H1 (cell line): Measurements from ENCODE around the gene UCMA. TPM values are rescaled to one million over a fixed set of nuclear protein-coding genes. Genes with fewer than 3 reads are reported as not detected.
A peak's percentile ranks its signal among the peaks of the same experiment; 100 is the strongest.

Experiments
- CTCF ChIA-PET: fragments of 300-600 bp; sonication (Branson Sonifier 250); formaldehyde crosslinking; loops from one replicate; lab custom pipeline; 2021; ENCODE audit not compliant: partially characterized antibody; lab: Charles Lee
- POLR2A ChIA-PET: fragments of 300-600 bp; sonication (Branson Sonifier 250); formaldehyde crosslinking; loops from one replicate; lab custom pipeline; 2021; ENCODE audit warnings: inconsistent platforms; ENCODE audit not compliant: partially characterized antibody; lab: Charles Lee
- DNase-seq, 2 experiments: peaks; one replicate each; pipeline versions ENCODE4 v3.0.0 to v3.0.0-alpha.2; 2010 to 2022; ENCODE audit warnings: low spot score in 2 of 2, low read depth in 1 of 2, mixed read lengths in 1 of 2
- FAIRE-seq: peaks from 2 replicates; lab custom pipeline; 2011; peaks lifted over from hg19 to GRCh38; lab: Jason Lieb, UNC
- H2AFZ ChIP-seq: 2 replicates; pipeline ENCODE4 v1.8.1; 2012; ENCODE audit warnings: low read length, inconsistent platforms
- H2AK5ac ChIP-seq: 2 replicates; pipeline ENCODE4 v1.6.1; 2013; ENCODE audit warnings: low read depth, low read length
- H2BK120ac ChIP-seq: replicated peaks from 2 replicates; pipeline ENCODE3; 2013; ENCODE audit warnings: low read depth, low read length, inconsistent platforms
- H2BK12ac ChIP-seq: 2 replicates; pipeline ENCODE4 v1.6.1; 2013; ENCODE audit warnings: low read depth, low read length
- H2BK15ac ChIP-seq: 2 replicates; pipeline ENCODE4 v1.6.1; 2013; ENCODE audit warnings: low read length
- H2BK20ac ChIP-seq: 2 replicates; pipeline ENCODE4 v1.6.1; 2013; ENCODE audit warnings: low read length
- H2BK5ac ChIP-seq: 2 replicates; pipeline ENCODE4 v1.6.1; 2013; ENCODE audit warnings: low read depth, low read length
- H3K14ac ChIP-seq: 2 replicates; pipeline ENCODE4 v1.6.1; 2013; ENCODE audit warnings: inconsistent platforms; ENCODE audit not compliant: insufficient read length
- H3K18ac ChIP-seq: 2 replicates; pipeline ENCODE4 v1.6.1; 2013; ENCODE audit warnings: low read length; ENCODE audit errors: extremely low read depth
- H3K23ac ChIP-seq: 2 replicates; pipeline ENCODE4 v1.6.1; 2013; ENCODE audit warnings: inconsistent platforms; ENCODE audit not compliant: insufficient read length
- H3K23me2 ChIP-seq: 2 replicates; pipeline ENCODE4 v1.6.1; 2013; ENCODE audit warnings: low read depth, low read length
- H3K27ac ChIP-seq: 2 replicates; pipeline ENCODE4 v1.6.1; 2011; ENCODE audit warnings: low read depth, low read length, inconsistent platforms
- H3K27me3 ChIP-seq, 4 experiments: replicated peaks in 1 of 4; 1 replicate in 1 of 4; 2 replicates in 3 of 4; pipeline versions ENCODE4 v1.6.1 to v1.8.1; 2011 to 2013; ENCODE audit warnings: low read length in 3 of 4, mild to moderate bottlenecking in 3 of 4, inconsistent platforms in 2 of 4, mixed read lengths in 2 of 4, moderate library complexity in 1 of 4; ENCODE audit not compliant: control insufficient read depth in 3 of 4, insufficient read depth in 3 of 4; ENCODE audit errors: extremely low read depth in 1 of 4
- H3K36me3 ChIP-seq, 4 experiments: 2 replicates each; pipeline versions ENCODE4 v1.6.1 to v1.8.1; 2011 to 2013; ENCODE audit warnings: mild to moderate bottlenecking in 4 of 4, low read length in 3 of 4, moderate library complexity in 2 of 4, control low read depth in 1 of 4, inconsistent platforms in 1 of 4; ENCODE audit not compliant: insufficient read depth in 4 of 4, control insufficient read depth in 2 of 4
- H3K4ac ChIP-seq: replicated peaks from 2 replicates; pipeline ENCODE3; 2013; ENCODE audit warnings: low read length, low read depth, mixed read lengths, inconsistent platforms; ENCODE audit not compliant: insufficient read length
- H3K4me1 ChIP-seq, 4 experiments: replicated peaks in 1 of 4; 1 replicate in 1 of 4; 2 replicates in 3 of 4; pipeline versions ENCODE4 v1.6.1 to v1.8.1; 2011 to 2013; ENCODE audit warnings: low read length in 3 of 4, inconsistent platforms in 2 of 4, mixed read lengths in 1 of 4; ENCODE audit not compliant: insufficient read depth in 4 of 4, control insufficient read depth in 3 of 4
- H3K4me2 ChIP-seq, 2 experiments: 2 replicates each; pipeline versions ENCODE4 v1.6.1 to v1.8.1; 2011 to 2013; ENCODE audit warnings: low read depth in 2 of 2, low read length in 2 of 2, control low read depth in 1 of 2, inconsistent platforms in 1 of 2, mild to moderate bottlenecking in 1 of 2; ENCODE audit not compliant: insufficient read depth in 1 of 2
- H3K4me3 ChIP-seq, 4 experiments: fragments of 200-600, 300-600 bp in 1 of 4; sonication (generic), shearing (Covaris generic), sonication (Bioruptor Twin) in 1 of 4; 2 replicates each; pipeline versions ENCODE4 v1.5.1 to v1.8.1; 2011 to 2016; ENCODE audit warnings: low read length in 4 of 4, low read depth in 3 of 4, control low read depth in 2 of 4, inconsistent platforms in 2 of 4, mild to moderate bottlenecking in 2 of 4, mixed read lengths in 1 of 4, moderate library complexity in 1 of 4; ENCODE audit not compliant: insufficient read depth in 2 of 4; ENCODE audit errors: extremely low read depth in 1 of 4
- H3K56ac ChIP-seq: replicated peaks from 2 replicates; pipeline ENCODE3; 2013; ENCODE audit warnings: low read depth, mild to moderate bottlenecking, mixed read lengths, low read length, inconsistent platforms; ENCODE audit not compliant: insufficient read length
- H3K79me1 ChIP-seq: 2 replicates; pipeline ENCODE4 v1.6.1; 2013; ENCODE audit warnings: low read depth, low read length, control low read depth
- H3K79me2 ChIP-seq, 2 experiments: 2 replicates each; pipeline versions ENCODE4 v1.6.1 to v1.8.1; 2012 to 2013; ENCODE audit warnings: low read length in 2 of 2, mild to moderate bottlenecking in 2 of 2, inconsistent platforms in 1 of 2; ENCODE audit not compliant: insufficient read depth in 2 of 2, control insufficient read depth in 1 of 2
- H3K9ac ChIP-seq, 4 experiments: replicated peaks in 1 of 4; 1 replicate in 1 of 4; 2 replicates in 3 of 4; pipeline versions ENCODE4 v1.6.1 to v1.8.1; 2011 to 2013; ENCODE audit warnings: low read depth in 3 of 4, low read length in 3 of 4, control low read depth in 2 of 4, mild to moderate bottlenecking in 2 of 4, moderate library complexity in 2 of 4, inconsistent platforms in 1 of 4; ENCODE audit errors: extremely low read depth in 1 of 4
- H3K9me3 ChIP-seq, 2 experiments: 2 replicates each; pipeline versions ENCODE4 v1.6.1 to v1.8.1; 2012 to 2013; ENCODE audit warnings: mild to moderate bottlenecking in 2 of 2, moderate library complexity in 2 of 2, control low read depth in 1 of 2, inconsistent platforms in 1 of 2, low read depth in 1 of 2, low read length in 1 of 2, mixed read lengths in 1 of 2; ENCODE audit not compliant: insufficient read depth in 2 of 2
- H4K20me1 ChIP-seq, 2 experiments: replicated peaks in 1 of 2; 2 replicates each; pipeline versions ENCODE3 to v1.8.1; 2011 to 2013; ENCODE audit warnings: inconsistent platforms in 2 of 2, low read length in 2 of 2, mild to moderate bottlenecking in 1 of 2; ENCODE audit not compliant: insufficient read depth in 2 of 2, control insufficient read depth in 1 of 2
- H4K5ac ChIP-seq: 2 replicates; pipeline ENCODE4 v1.6.1; 2013; ENCODE audit warnings: low read length, low read depth, mixed read lengths, inconsistent platforms; ENCODE audit not compliant: insufficient read length
- H4K8ac ChIP-seq: 2 replicates; pipeline ENCODE4 v1.8.0; 2013; ENCODE audit warnings: mild to moderate bottlenecking, moderate library complexity, low read length, inconsistent platforms; ENCODE audit not compliant: insufficient read depth; ENCODE audit errors: extremely low read depth
- H4K91ac ChIP-seq: replicated peaks from 2 replicates; pipeline ENCODE3; 2013; ENCODE audit warnings: low read length, mixed read lengths, inconsistent platforms; ENCODE audit not compliant: insufficient read length
- RAD21 ChIP-seq, 2 experiments: IDR thresholded peaks in 1 of 2; conservative IDR thresholded peaks in 1 of 2; 2 replicates each; pipeline ENCODE4 v1.6.1; 2011; ENCODE audit warnings: low read depth in 2 of 2, low read length in 2 of 2, improper control_type of control experiment in 1 of 2, inconsistent platforms in 1 of 2, mild to moderate bottlenecking in 1 of 2, moderate library complexity in 1 of 2
- YY1 ChIP-seq: IDR thresholded peaks from 2 replicates; pipeline ENCODE4 v1.6.1; 2011; ENCODE audit warnings: low read depth, mild to moderate bottlenecking, low read length
- WGBS, 2 experiments: shearing (Covaris generic) in 1 of 2; methylation state at CpG; one replicate each; pipeline versions ENCODE4 v1.1.6 to v1.1.7; 2013 to 2015; ENCODE audit warnings: low lambda C conversion rate in 2 of 2, mixed read lengths in 2 of 2, inconsistent platforms in 1 of 2, low coverage in 1 of 2, missing lambda C conversion rate in 1 of 2; ENCODE audit not compliant: insufficient replicate concordance in 2 of 2, insufficient coverage in 1 of 2, insufficient read length in 1 of 2; ENCODE audit errors: extremely low coverage in 1 of 2, missing lambda C conversion rate in 1 of 2; 5-methylcytosine and 5-hydroxymethylcytosine counted together
- polyA plus RNA-seq, 7 experiments: library from polyadenylated mRNA; depleted of rRNA in 3 of 7; stranded (reverse) in 5 of 7; unstranded in 2 of 7; fragments of >200 nt in 5 of 7; fragments of 200-250 nt in 2 of 7; gene quantifications; 1 replicate in 5 of 7; 2 replicates in 1 of 7; 4 replicates in 1 of 7; pipeline versions ENCODE4 v1.2.1 to v1.2.3, GENCODE V29; 2011 to 2013; ENCODE audit warnings: missing spikeins in 2 of 7, mixed read lengths in 2 of 7
- total RNA-seq: library from RNA; stranded (reverse); fragmentation: NEBNext Ultra II Directional; extraction: Animal tissue kit (Norgen Biotek cat#: 25700); gene quantifications from 2 replicates; pipeline ENCODE4 v1.2.1, GENCODE V29; 2021
- TF ChIP-seq, protein P1 (sequence below), 3 experiments: IDR thresholded peaks; 1 replicate in 2 of 3; 2 replicates in 1 of 3; pipeline versions ENCODE4 v1.5.1 to v1.6.1; 2011; ENCODE audit warnings: low read length in 3 of 3, mild to moderate bottlenecking in 3 of 3, inconsistent platforms in 2 of 3, low read depth in 1 of 3, moderate library complexity in 1 of 3; ENCODE audit not compliant: insufficient read depth in 1 of 3; ENCODE audit errors: control extremely low read depth in 1 of 3

The UCMA gene
- total and polyA plus RNA-seq, 2 of the 8 experiments (the other 6 are each of a cell fraction or from before 2014, with no cell fraction given): 1.2 to 4.6 TPM

- no peak overlapping the region for H4K91ac ChIP-seq
- no peak for FAIRE-seq
- ChIA-PET POLR2A (interaction anchor here (0.6 to 5.0 kb wide), 7 partner anchors 9 to 73 kb away, joined by 3 to 25 read pairs (median 3); partner anchors contain the start of gene PHYH), CTCF (interaction anchor here (0.9 to 1.7 kb wide), 4 partner anchors 9 to 57 kb away, joined by 3 to 9 read pairs (median 4); partner anchors contain the start of gene PHYH)
- no peak overlapping the region for H4K8ac ChIP-seq
- H2BK120ac ChIP-seq: no peak overlapping the region
- no peak overlapping the region for H2BK12ac ChIP-seq
- no peak overlapping the region for H3K14ac ChIP-seq
- DNase-seq: no peak
- no peak overlapping the region for H3K9ac ChIP-seq
- TF ChIP-seq, protein P1, sequence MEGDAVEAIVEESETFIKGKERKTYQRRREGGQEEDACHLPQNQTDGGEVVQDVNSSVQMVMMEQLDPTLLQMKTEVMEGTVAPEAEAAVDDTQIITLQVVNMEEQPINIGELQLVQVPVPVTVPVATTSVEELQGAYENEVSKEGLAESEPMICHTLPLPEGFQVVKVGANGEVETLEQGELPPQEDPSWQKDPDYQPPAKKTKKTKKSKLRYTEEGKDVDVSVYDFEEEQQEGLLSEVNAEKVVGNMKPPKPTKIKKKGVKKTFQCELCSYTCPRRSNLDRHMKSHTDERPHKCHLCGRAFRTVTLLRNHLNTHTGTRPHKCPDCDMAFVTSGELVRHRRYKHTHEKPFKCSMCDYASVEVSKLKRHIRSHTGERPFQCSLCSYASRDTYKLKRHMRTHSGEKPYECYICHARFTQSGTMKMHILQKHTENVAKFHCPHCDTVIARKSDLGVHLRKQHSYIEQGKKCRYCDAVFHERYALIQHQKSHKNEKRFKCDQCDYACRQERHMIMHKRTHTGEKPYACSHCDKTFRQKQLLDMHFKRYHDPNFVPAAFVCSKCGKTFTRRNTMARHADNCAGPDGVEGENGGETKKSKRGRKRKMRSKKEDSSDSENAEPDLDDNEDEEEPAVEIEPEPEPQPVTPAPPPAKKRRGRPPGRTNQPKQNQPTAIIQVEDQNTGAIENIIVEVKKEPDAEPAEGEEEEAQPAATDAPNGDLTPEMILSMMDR (IDR thresholded peaks at IDR 0.05; ENCODE audit: control extremely low read depth in 1 of 3, insufficient read depth in 1 of 3, low read depth in 1 of 3, low read length in 3 of 3): peak in 1 of 3 experiments; percentile 14; a peak in 1 of 4 replicates
- TF ChIP-seq YY1 (no peak), RAD21 (IDR thresholded peaks at IDR 0.05 in 1 of 2, conservative IDR thresholded peaks at IDR 0.05 in 1 of 2; ENCODE audit: low read depth in 2 of 2, low read length in 2 of 2) (peak; percentile 11 to 20; a peak in 1 of 4 replicates)
- no peak overlapping the region for H3K4me3 ChIP-seq
- H3K27ac ChIP-seq: no peak overlapping the region
- no peaks in the 10 kb centered on the region for H3K79me2 ChIP-seq
- no peak overlapping the region for H3K4me2 ChIP-seq
- no peaks in the 10 kb centered on the region; a peak in 1 of 7 replicates for H3K27me3 ChIP-seq
- 90% methylated on average over 4 of the region's 4 CpGs; no CpG with 5 or more reads in 1 of the 2 experiments for WGBS, 2 experiments
- H2BK5ac ChIP-seq: no peak overlapping the region
- peaks cover 0 to 9% (median 0%) of the 10 kb centered on the region in 4 experiments; a peak in 2 of 8 replicates for H3K36me3 ChIP-seq
- H4K20me1 ChIP-seq: no peaks in the 10 kb centered on the region
- H2BK20ac ChIP-seq: no peak overlapping the region
- H3K18ac ChIP-seq: no peak overlapping the region
- H3K4ac ChIP-seq: no peak overlapping the region
- H3K56ac ChIP-seq: no peak overlapping the region
- H3K23me2 ChIP-seq: no peaks in the 10 kb centered on the region; the same call in 1 of the 2 replicates
- H3K4me1 ChIP-seq: peaks cover 0 to 5% (median 2%) of the 10 kb centered on the region in 4 experiments; a peak in 3 of 7 replicates
- no peak overlapping the region for H2BK15ac ChIP-seq
- H3K23ac ChIP-seq: no peak overlapping the region
- no peak overlapping the region for H2AK5ac ChIP-seq
- H4K5ac ChIP-seq: no peak overlapping the region
- no peak overlapping the region for H2AFZ ChIP-seq
- H3K9me3 ChIP-seq: no peaks in the 10 kb centered on the region
- H3K79me1 ChIP-seq: no peaks in the 10 kb centered on the region
These were observed 42.7 kb upstream of the UCMA start for GRCh38 chr10:13276749-13277365.
